Hair follicle dermal papilla cell (primary cell): Measurements from ENCODE around the gene RMDN2. TPM values are rescaled to one million over a fixed set of nuclear protein-coding genes. Genes with fewer than 3 reads are reported as not detected.

Source experiments
- total RNA-seq: library from RNA; depleted of rRNA; stranded (reverse); fragments of >200 nt; gene quantifications from 2 replicates; pipeline ENCODE4 v1.2.3, GENCODE V29; 2012

Gene RMDN2
- 7.2 and 9.4 TPM in 2 replicates for total RNA-seq

GRCh38 chr2:37925063-37925897 is at the start of gene RMDN2:
RMDN2 (plus strand) TSS chr2:37925287; CDS start chr2:37929278, 3,991 bp downstream.

Other genes with a start within 250 kb of the RMDN2 start
- 157 and 203 TPM in 2 replicates for gene CYP1B1, start 150.9 kb downstream of the RMDN2 start, total RNA-seq